NK-92 treated with Interleukin-12 subunit alpha and Interleukin-12 subunit beta, amount 100 ng/mL, for 24 hours (cell line): ENCODE data around the gene CAVIN2.

Experiments
- DNase-seq: peaks from one replicate; lab custom pipeline; 2025; lab: John Stamatoyannopoulos, UW

The CAVIN2 gene

GRCh38 chr2:191839918-191840804 is 6.7 kb downstream of the CAVIN2 start:
- DNase-seq: no peak

- DNase-seq: no peak
These were observed 8.4 kb downstream of the CAVIN2 start for GRCh38 chr2:191838526-191838925.

DNA sequence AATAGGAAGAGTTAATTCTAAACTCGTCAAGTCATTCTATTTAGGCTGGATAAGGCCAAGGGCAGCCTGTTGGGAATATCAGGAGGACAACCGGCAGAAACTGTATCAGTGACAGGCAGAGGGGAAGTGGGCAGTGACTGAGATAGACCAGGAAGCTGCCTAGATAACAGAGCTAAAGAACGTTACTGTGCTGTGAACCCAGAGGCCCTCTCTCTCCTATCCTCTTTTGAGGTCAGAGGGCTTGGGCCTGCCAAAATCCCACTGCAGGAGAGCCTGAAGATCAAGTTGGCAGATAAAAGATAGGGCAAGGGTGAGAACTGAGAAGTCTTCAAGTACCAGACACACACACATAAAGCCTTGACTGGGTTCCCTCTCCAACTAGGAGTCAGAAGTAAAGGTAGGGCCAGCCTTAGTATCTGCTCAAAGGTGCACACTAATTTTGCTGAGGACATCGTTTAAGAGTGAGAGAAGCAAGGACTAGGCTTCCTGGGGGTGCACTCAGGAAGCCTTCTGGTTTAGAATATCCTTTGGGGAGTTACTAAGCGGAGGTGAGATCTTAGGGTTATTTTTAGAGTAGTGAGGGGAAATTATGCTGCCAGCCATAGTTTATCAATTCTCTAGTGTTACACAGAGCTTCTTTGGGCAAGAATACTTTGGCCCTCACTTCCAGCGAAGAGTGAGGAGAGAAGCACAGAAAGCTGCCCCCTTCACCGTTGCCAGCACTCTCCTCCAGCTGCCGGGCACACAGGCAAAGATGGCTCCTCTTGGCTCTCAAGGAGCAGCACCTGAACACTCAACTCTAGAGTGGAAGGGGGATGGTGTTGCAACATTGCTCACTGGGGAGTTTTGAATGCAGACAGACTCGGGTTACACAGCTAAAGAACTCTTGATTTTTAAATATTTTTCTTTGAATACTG is 9.8 kb downstream of the CAVIN2 start:
- no peak for DNase-seq

- DNase-seq: no peak
These were observed 10.4 kb downstream of the CAVIN2 start for GRCh38 chr2:191836471-191836852.

DNA sequence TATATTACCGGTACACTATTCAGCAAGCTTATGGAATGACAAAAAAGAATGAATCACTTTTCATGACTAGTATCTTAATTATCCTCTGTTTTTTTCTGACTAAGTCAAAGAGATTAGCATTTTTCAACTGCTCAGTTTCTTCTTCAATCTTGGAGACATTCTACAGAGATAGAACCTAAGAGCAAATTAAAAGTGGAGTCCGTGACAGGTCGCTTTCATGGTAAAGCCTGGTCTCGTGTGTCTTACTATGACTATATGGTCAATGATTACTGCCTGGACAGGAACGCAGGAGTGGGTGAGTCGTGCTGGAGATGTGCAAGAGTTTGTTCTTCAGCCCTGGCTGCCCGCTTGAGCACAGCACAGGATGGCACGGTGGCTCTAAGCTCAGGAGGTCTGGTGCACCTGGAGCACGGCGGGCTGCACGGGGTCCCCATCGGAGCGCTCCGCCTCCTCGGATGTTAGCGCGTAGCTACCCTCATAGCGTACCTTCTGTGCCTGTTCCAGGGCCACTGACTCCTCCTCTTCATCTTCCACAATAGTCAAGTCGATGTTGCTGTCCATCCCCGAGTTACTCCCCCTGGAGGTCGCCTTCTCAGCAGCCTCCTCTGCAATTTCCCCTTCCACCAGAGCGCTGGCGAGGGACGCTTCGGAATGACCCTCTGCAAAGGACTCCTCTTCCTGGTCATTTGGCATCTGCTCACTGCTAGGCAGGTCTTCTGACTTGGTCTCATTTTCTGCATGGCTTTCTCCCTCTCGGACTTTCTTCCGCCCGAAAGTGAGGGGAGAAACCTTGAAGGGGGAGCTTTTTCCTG is 11.1 kb downstream of the CAVIN2 start:
- no peak for DNase-seq

DNA sequence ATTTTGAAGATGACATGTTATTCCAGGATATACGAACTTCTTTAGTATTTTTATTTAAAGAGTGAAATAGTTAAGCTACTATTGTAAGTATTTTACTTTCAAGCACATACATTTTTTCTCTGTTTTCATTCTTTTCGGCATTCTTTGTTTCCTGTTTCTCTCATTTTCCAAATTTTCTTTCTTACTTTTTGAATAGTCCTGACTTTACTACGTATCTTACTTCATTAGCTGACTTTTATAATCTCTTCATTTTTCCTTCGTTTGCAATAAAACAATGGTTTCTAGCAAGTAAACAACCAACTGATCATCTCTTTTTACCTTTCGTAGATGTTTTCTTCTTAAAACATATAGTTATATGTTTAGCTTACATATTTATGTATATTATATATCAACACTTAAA is 11.8 kb downstream of the CAVIN2 start:
- DNase-seq: no peak

DNA sequence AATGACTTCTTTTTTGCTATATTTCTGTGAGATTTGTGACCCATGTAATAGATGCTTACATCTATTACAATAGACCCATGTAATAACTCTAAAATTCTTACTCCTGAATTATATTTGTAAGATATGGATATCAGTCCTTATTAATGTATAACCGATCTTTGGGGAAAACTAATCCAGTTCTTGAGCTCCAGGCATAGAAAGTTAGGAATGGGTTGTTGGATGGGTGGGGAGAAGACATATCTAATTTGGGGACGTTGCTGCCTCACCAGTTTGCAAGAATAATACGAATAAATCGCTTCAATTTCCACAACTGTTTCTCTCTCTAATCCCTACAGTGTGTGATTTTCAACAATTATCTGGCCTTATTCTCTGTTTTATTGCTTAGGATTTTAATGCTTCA is 13.5 kb downstream of the CAVIN2 start:
- no peak for DNase-seq

DNA sequence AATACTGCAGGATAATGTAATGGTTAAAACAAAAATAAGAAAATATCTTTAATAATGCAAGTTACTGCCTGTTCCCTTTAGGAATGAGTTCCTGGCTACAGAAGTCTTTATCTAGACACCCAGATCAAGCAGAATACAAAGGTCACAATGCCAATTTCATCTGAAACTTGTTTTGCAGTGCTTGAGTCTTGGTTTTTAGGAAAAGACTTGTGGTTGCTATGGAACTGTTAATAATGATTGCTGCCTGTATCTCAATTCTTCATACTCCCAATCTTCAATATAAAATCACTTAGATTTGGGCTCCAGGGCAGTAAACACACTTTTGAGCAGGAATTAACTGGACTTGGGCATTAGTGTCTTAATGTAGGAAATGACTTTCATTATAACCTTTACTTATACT is 14.2 kb downstream of the CAVIN2 start:
- DNase-seq: no peak

GRCh38 chr2:191831410-191831994 is 15.4 kb downstream of the CAVIN2 start:
- DNase-seq: no peak

DNA sequence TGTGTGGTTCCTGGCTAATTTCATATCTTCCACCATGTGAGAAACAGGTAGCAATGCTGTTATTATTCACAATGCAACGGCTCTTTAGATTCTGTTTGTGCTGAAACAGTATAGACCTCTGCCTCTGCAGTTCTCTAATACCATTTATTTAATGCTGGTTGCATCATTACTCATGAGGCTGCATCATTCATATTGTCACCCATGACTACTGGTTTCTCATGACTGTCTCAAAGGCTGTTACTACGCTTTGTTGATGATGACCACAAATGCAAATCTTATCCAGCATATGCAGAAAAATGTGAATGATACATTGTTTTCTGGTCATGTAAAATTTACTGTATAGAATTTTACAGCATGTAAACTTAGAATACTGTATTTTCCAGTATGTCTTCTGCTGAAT is 22.5 kb downstream of the CAVIN2 start:
- no peak for DNase-seq

- DNase-seq: no peak
These were observed 25.8 kb downstream of the CAVIN2 start for GRCh38 chr2:191821078-191821477.

- DNase-seq: no peak
These were observed 28.1 kb downstream of the CAVIN2 start for GRCh38 chr2:191818725-191819350.

DNA sequence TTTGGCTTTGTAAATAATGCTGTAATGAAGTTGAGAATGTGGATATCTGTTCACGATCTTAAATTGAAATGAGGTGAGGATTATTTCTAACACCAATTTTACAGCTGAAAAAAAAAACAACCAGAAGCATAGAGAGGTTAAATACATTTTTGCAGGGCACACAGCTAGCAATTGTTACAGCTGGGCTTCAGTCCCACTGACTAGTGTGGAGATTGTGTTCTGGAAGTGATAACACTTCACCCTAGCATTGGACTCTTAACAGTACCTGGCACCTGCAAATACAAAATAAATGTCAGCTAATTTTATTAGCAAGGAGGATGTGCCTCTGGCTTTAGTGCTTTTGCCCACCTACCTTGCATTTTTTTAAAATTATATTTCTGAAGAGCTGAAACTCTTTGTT is 28.8 kb downstream of the CAVIN2 start:
- no peak for DNase-seq

- no peak for DNase-seq
These were observed 31.9 kb downstream of the CAVIN2 start for GRCh38 chr2:191815010-191815409.

DNA sequence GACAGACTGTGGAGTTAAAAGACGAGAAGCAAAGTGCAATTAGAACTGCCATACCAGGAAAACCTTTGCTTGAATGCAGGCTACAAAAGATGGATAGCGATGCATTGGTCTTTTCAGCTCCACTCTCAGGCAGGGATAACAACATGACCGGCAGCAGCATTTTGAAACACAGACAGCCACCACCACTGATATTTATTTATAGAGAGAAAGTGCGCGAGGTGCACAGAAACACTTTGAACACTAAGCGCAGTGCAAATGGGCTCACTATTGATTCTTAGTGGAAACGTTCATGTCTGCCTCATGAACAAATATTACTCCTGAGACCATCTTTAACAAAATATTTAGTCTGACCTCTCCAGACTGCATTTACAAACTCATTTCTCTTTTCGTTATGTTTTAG is 32.9 kb downstream of the CAVIN2 start:
- DNase-seq: no peak

- peak; percentile 2 for DNase-seq
These were observed 34.9 kb downstream of the CAVIN2 start for GRCh38 chr2:191811807-191812602.

DNA sequence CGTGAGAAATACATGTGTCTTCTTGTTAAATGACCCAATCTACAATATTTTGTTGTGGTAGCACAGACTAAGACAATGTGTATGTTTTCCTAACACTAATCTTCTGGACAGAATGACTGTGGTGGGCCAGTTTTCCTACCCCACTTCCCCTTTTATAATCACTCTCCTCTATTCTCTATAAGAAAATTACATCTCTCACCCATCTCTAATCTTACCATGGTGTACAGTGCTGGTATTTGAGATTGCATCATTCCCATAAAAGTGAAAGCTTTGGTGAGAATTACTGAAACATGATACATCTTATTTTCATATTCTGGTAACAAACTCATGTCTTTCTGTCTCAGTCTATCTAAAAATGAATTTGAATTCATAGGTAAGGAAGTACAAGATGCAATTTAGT is 40.5 kb downstream of the CAVIN2 start:
- DNase-seq: no peak

DNA sequence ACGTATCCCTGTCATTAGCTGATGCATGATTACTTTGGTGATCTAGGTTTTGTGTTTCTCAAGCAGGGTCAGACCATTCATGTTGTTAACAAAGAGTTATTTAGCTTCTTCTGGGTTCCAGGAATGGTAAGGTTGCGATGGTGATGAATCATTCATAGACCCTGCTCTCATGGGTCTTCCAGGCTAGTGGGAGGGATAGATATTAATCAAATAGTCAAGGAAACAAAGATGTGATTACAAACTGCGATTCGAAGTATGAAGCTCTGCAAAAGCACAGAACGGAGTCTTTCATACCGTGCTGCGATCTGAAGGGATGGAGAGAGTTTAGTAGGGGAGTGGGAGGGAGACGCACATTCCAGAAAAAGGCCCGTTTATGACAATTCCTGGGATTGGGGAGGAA is 42.1 kb downstream of the CAVIN2 start:
- DNase-seq: no peak

GRCh38 chr2:191803007-191803406 is 43.9 kb downstream of the CAVIN2 start:
- no peak for DNase-seq

- no peak for DNase-seq
These were observed 44.7 kb downstream of the CAVIN2 start for GRCh38 chr2:191802180-191802579.

- DNase-seq: no peak
These were observed 46.0 kb downstream of the CAVIN2 start for GRCh38 chr2:191800874-191801273.
